ENCODE data around the gene PGF.

The PGF gene

GRCh38 chr14:74975059-74975810 is 19.8 kb upstream of the PGF start:
- Histone ChIP-seq H3K27me3 (ENCODE audit: insufficient read depth, poor library complexity, severe bottlenecking) (no peaks in the 10 kb centered on the region), H3K4me3 (replicated peaks; ENCODE audit: insufficient read depth, low read length) (no peak overlapping the region), H3K27ac (replicated peaks) (no peak overlapping the region)
- no peak for DNase-seq (ENCODE audit: low read depth in 1 of 2, low spot score in 1 of 2)
- TF ChIP-seq CTCF (IDR thresholded peaks at IDR 0.05; ENCODE audit: insufficient read depth, low read length) (no peak), POLR2AphosphoS5 (IDR thresholded peaks at IDR 0.05; ENCODE audit: low read depth) (no peak), GABPA (IDR thresholded peaks at IDR 0.05; ENCODE audit: low read depth) (no peak), REST (IDR thresholded peaks at IDR 0.05; ENCODE audit: insufficient replicate concordance, low read depth) (no peak), SPI1 (IDR thresholded peaks at IDR 0.05; ENCODE audit: borderline replicate concordance, low read depth) (no peak)

GRCh38 chr14:74974364-74975058 is 19.1 kb upstream of the PGF start:
- no peak overlapping the region for H3K27ac ChIP-seq (replicated peaks)
- TF ChIP-seq GABPA (IDR thresholded peaks at IDR 0.05; ENCODE audit: low read depth) (no peak), SPI1 (IDR thresholded peaks at IDR 0.05; ENCODE audit: borderline replicate concordance, low read depth) (no peak), POLR2AphosphoS5 (IDR thresholded peaks at IDR 0.05; ENCODE audit: low read depth) (no peak), REST (IDR thresholded peaks at IDR 0.05; ENCODE audit: insufficient replicate concordance, low read depth) (no peak), CTCF (IDR thresholded peaks at IDR 0.05; ENCODE audit: insufficient read depth, low read length) (no peak)
- DNase-seq (ENCODE audit: low read depth in 1 of 2, low spot score in 1 of 2) = no peak
- no peak overlapping the region for H3K4me3 ChIP-seq (replicated peaks; ENCODE audit: insufficient read depth, low read length)
- H3K27me3 ChIP-seq (ENCODE audit: insufficient read depth, poor library complexity, severe bottlenecking) = no peaks in the 10 kb centered on the region

- Histone ChIP-seq H3K27ac (replicated peaks) (no peak overlapping the region), H3K27me3 (ENCODE audit: insufficient read depth, poor library complexity, severe bottlenecking) (no peaks in the 10 kb centered on the region), H3K4me3 (replicated peaks; ENCODE audit: insufficient read depth, low read length) (no peak overlapping the region)
- no peak for DNase-seq (ENCODE audit: low read depth in 1 of 2, low spot score in 1 of 2)
- TF ChIP-seq GABPA (IDR thresholded peaks at IDR 0.05; ENCODE audit: low read depth) = no peak
- no peak for TF ChIP-seq SPI1 (IDR thresholded peaks at IDR 0.05; ENCODE audit: borderline replicate concordance, low read depth)
- no peak for TF ChIP-seq POLR2AphosphoS5 (IDR thresholded peaks at IDR 0.05; ENCODE audit: low read depth)
- no peak for TF ChIP-seq CTCF (IDR thresholded peaks at IDR 0.05; ENCODE audit: insufficient read depth, low read length)
- TF ChIP-seq REST (IDR thresholded peaks at IDR 0.05; ENCODE audit: insufficient replicate concordance, low read depth) = no peak
These were observed 18.5 kb upstream of the PGF start for GRCh38 chr14:74973905-74974363.

Measured in HL-60 (cell line).